ELF-1 (cell line): ENCODE results near the gene C19orf73.

Experiments
- DNase-seq: peaks from one replicate; pipeline ENCODE4 v3.0.0-alpha.2; 2016; ENCODE audit warnings: low read depth, low spot score

C19orf73 gene

GRCh38 chr19:49118565-49119410 is at the start of gene C19orf73:
TSS of gene C19orf73 (minus strand) at chr19:49119143. CDS start at chr19:49119022, 121 bp downstream.
- peak; percentile 95 for DNase-seq

GRCh38 chr19:49168421-49168820 is 49.5 kb upstream of the C19orf73 start:
- no peak for DNase-seq

GRCh38 chr19:49167857-49168409 is 49.0 kb upstream of the C19orf73 start:
- no peak for DNase-seq

- no peak for DNase-seq
Measured at GRCh38 chr19:49165865-49166301, 46.9 kb upstream of the C19orf73 start.

- DNase-seq = peak; percentile 14
Measured at GRCh38 chr19:49165111-49165750, 46.3 kb upstream of the C19orf73 start.

- no peak for DNase-seq
Measured at GRCh38 chr19:49161987-49162386, 43.0 kb upstream of the C19orf73 start.

- no peak for DNase-seq
Measured at GRCh38 chr19:49160450-49161189, 41.7 kb upstream of the C19orf73 start.

- peak; percentile 89 for DNase-seq
Measured at GRCh38 chr19:49157445-49158224, 38.7 kb upstream of the C19orf73 start, which contains the start of gene TRPM4. TSS of gene TRPM4 (plus strand) at chr19:49157792. CDS start at chr19:49157867, 75 bp downstream.

GRCh38 chr19:49155820-49156346 is 36.9 kb upstream of the C19orf73 start:
- DNase-seq = peak; percentile 33

GRCh38 chr19:49155005-49155819 is 36.3 kb upstream of the C19orf73 start, which contains the start of gene HRC:
TSS of gene HRC (minus strand) at chr19:49155396. CDS start at chr19:49155237, 159 bp downstream.
- peak; percentile 27 for DNase-seq

GRCh38 chr19:49154279-49154678 is 35.3 kb upstream of the C19orf73 start:
- no peak for DNase-seq

- no peak for DNase-seq
Measured at GRCh38 chr19:49153167-49153809, 34.3 kb upstream of the C19orf73 start.

GRCh38 chr19:49152119-49152550 is 33.2 kb upstream of the C19orf73 start:
- no peak for DNase-seq

- DNase-seq = peak; percentile 94
Measured at GRCh38 chr19:49151267-49152118, 32.5 kb upstream of the C19orf73 start.

GRCh38 chr19:49150944-49151243 is 32.0 kb upstream of the C19orf73 start:
- no peak for DNase-seq

GRCh38 chr19:49150106-49150943 is 31.4 kb upstream of the C19orf73 start:
- peak; percentile 93 for DNase-seq

- DNase-seq = peak; percentile 91
Measured at GRCh38 chr19:49149652-49150105, 30.7 kb upstream of the C19orf73 start.
